Hepatocyte (in vitro differentiated cells): Measurements from ENCODE around the gene FOXO3. TPM values are rescaled to one million over a fixed set of nuclear protein-coding genes. Genes with fewer than 3 reads are reported as not detected.
A peak's percentile ranks its signal among the peaks of the same experiment; 100 is the strongest.

Experiments used
- DNase-seq: peaks from one replicate; pipeline ENCODE4 v3.0.0-alpha.2; 2016; ENCODE audit warnings: low spot score
- H2AFZ ChIP-seq: fragments of 200-600 bp; sonication (generic); 2 replicates; pipeline ENCODE4 v1.6.0; 2016; ENCODE audit warnings: antibody characterized with exemption, mild to moderate bottlenecking
- H3K27ac ChIP-seq: fragments of 200-600 bp; sonication (generic); 2 replicates; pipeline ENCODE4 v1.5.1; 2016; ENCODE audit warnings: mild to moderate bottlenecking
- H3K27me3 ChIP-seq: fragments of 200-600 bp; sonication (generic); 2 replicates; pipeline ENCODE4 v1.6.1; 2016
- H3K36me3 ChIP-seq: fragments of 200-600 bp; sonication (generic); replicated peaks from 2 replicates; pipeline ENCODE4 v1.5.1; 2016; ENCODE audit warnings: low read depth; ENCODE audit not compliant: insufficient read depth
- H3K4me1 ChIP-seq: fragments of 200-600 bp; sonication (generic); 2 replicates; pipeline ENCODE4 v1.5.1; 2016; ENCODE audit warnings: mild to moderate bottlenecking, moderate library complexity; ENCODE audit not compliant: insufficient read depth
- H3K4me2 ChIP-seq: fragments of 200-600 bp; sonication (generic); 2 replicates; pipeline ENCODE4 v1.6.0; 2016
- H3K4me3 ChIP-seq: fragments of 200-600 bp; sonication (generic); 2 replicates; pipeline ENCODE4 v1.5.1; 2016; ENCODE audit warnings: mild to moderate bottlenecking
- H3K79me2 ChIP-seq: fragments of 200-600 bp; sonication (generic); 2 replicates; pipeline ENCODE4 v1.6.0; 2017; ENCODE audit warnings: mild to moderate bottlenecking
- H3K9me2 ChIP-seq: fragments of 200-600 bp; sonication (generic); replicated peaks from 2 replicates; pipeline ENCODE4 v1.6.0; 2017; ENCODE audit warnings: mild to moderate bottlenecking; ENCODE audit not compliant: insufficient read depth
- H3K9me3 ChIP-seq: fragments of 200-600 bp; sonication (generic); 2 replicates; pipeline ENCODE4 v1.5.1; 2016; ENCODE audit warnings: low read depth, mild to moderate bottlenecking
- H4K20me1 ChIP-seq: fragments of 200-600 bp; sonication (generic); 2 replicates; pipeline ENCODE4 v1.6.0; 2016; ENCODE audit warnings: mild to moderate bottlenecking; ENCODE audit not compliant: insufficient read depth, poor library complexity, severe bottlenecking
- CTCF ChIP-seq: fragments of 200-600 bp; sonication (generic); IDR thresholded peaks from 2 replicates; pipeline ENCODE4 v1.5.1; 2016; ENCODE audit warnings: antibody characterized with exemption, mild to moderate bottlenecking; ENCODE audit not compliant: poor library complexity
- EZH2 ChIP-seq: fragments of 200-600 bp; sonication (generic); IDR thresholded peaks from 2 replicates; pipeline ENCODE4 v1.6.1; 2016; ENCODE audit warnings: antibody characterized with exemption, mild to moderate bottlenecking, borderline replicate concordance
- EZH2phosphoT487 ChIP-seq: fragments of 200-600 bp; sonication (generic); IDR thresholded peaks from one replicate; pipeline ENCODE4 v1.6.1; 2018; ENCODE audit warnings: antibody characterized with exemption, mild to moderate bottlenecking, low read depth, moderate library complexity; ENCODE audit not compliant: unreplicated experiment, severe bottlenecking
- WGBS: methylation state at CpG from one replicate; pipeline ENCODE4 v1.1.6; 2016; ENCODE audit warnings: low lambda C conversion rate; ENCODE audit errors: missing lambda C conversion rate; 5-methylcytosine and 5-hydroxymethylcytosine counted together
- polyA plus RNA-seq: library from polyadenylated mRNA; unstranded; fragments of >200 nt; fragmentation: Nextera tagmentation; extraction: Ambion mirVana; gene quantifications from 2 replicates; pipeline ENCODE4 v1.2.1, GENCODE V29; 2016
- total RNA-seq: library from RNA; depleted of rRNA; stranded (reverse); fragments of >200 nt; gene quantifications from 2 replicates; pipeline ENCODE4 v1.2.3, GENCODE V29; 2014

FOXO3 gene
- total and polyA plus RNA-seq, 2 experiments from 2014 or later, result 44.6 to 54.9 TPM

GRCh38 chr6:108698593-108699289 is 138.0 kb downstream of the FOXO3 start:
- Histone ChIP-seq H3K27ac (no peak overlapping the region), H3K4me2 (no peak overlapping the region), H3K79me2 (no peaks in the 10 kb centered on the region), H3K4me1 (no peaks in the 10 kb centered on the region), H4K20me1 (no peaks in the 10 kb centered on the region), H3K9me3 (peaks cover 9% of the 10 kb centered on the region), H3K4me3 (no peak overlapping the region), H3K27me3 (no peaks in the 10 kb centered on the region), H3K9me2 (no peaks in the 10 kb centered on the region), H2AFZ (no peak overlapping the region), H3K36me3 (no peaks in the 10 kb centered on the region)
- no peak for DNase-seq
- 89% methylated on average over 11 of the region's 11 CpGs for WGBS
- TF ChIP-seq EZH2phosphoT487 (no peak), CTCF (no peak), EZH2 (no peak)

- TF ChIP-seq CTCF, result no peak
- TF ChIP-seq EZH2, result no peak
- no peak for TF ChIP-seq EZH2phosphoT487
- Histone ChIP-seq H3K4me1 (no peaks in the 10 kb centered on the region), H3K9me3 (peaks cover 9% of the 10 kb centered on the region), H3K4me2 (no peak overlapping the region), H2AFZ (no peak overlapping the region), H3K27ac (no peak overlapping the region), H3K79me2 (no peaks in the 10 kb centered on the region), H4K20me1 (no peaks in the 10 kb centered on the region), H3K4me3 (no peak overlapping the region), H3K27me3 (no peaks in the 10 kb centered on the region), H3K9me2 (no peaks in the 10 kb centered on the region), H3K36me3 (no peaks in the 10 kb centered on the region)
- 78% methylated on average over 17 of the region's 17 CpGs for WGBS
- DNase-seq, result peak; percentile 50
Observed at GRCh38 chr6:108699290-108700041, 138.7 kb downstream of the FOXO3 start.

GRCh38 chr6:108702106-108702851 is 141.6 kb downstream of the FOXO3 start:
- Histone ChIP-seq H3K4me3 (no peak overlapping the region), H4K20me1 (no peaks in the 10 kb centered on the region), H3K9me3 (peaks cover 9% of the 10 kb centered on the region), H3K79me2 (no peaks in the 10 kb centered on the region), H3K4me1 (no peaks in the 10 kb centered on the region), H3K4me2 (no peak overlapping the region), H3K36me3 (no peaks in the 10 kb centered on the region), H3K9me2 (no peaks in the 10 kb centered on the region), H2AFZ (no peak overlapping the region), H3K27me3 (no peaks in the 10 kb centered on the region), H3K27ac (no peak overlapping the region)
- no peak for TF ChIP-seq CTCF
- no peak for TF ChIP-seq EZH2
- no peak for TF ChIP-seq EZH2phosphoT487
- 97% methylated on average over 1 of the region's 1 CpG for WGBS
- DNase-seq, result no peak
